ENCODE data around the gene COX6A2.
"Not testable (repeated sequence)": the region's sequence is repeated elsewhere in the genome, so short reads cannot be mapped to it uniquely, and the experiment has no call there.

COX6A2 gene

DNA sequence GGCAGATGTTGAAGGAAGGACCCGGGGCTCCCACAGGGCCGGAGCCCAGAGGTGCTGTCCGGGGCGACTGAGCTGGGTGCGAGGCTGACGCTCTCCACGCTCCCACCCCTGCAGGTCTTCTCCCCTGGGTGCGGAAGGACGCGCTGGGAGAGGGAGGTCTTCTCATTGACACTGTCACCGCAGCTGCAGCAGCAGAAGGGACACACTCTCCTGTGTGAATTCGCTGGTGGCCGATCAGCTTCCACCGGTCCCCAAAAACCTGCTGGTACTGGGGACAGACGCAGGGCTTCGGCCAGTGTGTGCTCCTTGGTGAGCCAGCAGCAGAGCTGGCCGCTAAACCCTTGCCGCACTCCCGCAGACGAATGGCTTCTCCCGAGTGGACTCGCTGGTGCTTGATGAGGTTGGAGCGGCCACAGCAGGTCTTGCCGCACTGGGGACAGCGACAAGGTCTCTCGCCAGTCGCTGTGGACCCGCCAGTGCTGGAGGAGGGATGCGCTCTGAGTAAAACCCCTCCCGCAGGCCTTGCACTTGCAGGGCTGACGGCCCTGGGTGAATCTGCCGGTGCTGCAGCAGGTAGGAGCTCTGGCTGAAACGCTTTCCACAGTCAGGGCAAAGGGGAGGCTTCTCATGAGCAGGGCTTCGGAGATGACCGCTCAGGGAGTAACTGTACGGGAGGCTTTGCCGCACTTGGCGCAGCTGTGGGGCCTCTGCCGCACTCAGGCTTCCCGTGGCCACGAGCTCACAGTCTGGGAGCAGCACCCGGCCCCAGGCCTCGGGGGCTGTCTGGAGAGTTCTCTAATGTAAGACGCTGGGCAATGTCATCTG, 8.3 kb upstream of the COX6A2 start:
- no peak for DNase-seq

DNA sequence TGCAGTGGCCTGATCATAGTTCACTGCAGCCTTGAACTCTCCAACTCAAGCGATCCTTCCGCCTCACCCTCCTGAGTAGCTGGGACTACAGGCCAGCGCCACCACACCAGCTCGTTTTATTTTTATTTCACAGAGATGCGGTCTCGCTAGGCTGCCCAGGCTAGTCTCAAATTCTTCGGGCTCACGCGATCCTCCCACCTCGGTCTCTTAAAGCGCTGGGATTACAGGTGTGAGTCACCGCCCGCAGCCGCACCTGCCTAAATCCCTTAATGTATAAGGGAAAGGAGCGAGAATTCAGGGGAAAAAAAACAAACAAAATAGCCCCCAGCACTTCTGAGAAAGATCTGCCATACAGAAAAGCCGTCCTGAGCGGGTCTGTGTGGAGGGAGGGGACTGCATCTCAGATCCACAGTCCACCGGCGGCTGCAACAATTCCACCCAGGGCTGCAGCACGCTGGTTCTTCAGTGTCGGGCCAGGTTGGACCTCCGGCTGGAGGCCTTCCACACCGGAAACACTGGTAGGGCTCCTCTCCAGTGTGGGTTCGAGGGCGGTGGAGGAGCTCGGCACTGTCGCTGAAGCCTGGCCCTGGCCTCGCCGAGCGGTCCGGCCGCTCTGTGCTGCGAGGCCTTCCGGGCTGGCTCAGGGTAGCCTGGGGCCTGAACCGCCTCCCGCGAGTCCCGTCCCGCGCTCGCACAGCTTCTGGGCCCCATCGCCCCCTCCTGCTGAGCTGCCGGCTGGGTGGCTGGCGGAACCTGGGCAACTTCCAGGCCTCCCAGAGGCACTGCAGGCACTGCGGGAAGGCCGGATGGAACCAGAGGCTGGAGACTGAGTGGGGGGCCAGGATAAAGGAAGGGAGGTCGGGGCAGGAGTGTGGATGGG, 7.4 kb upstream of the COX6A2 start:
- no peak for DNase-seq

DNA sequence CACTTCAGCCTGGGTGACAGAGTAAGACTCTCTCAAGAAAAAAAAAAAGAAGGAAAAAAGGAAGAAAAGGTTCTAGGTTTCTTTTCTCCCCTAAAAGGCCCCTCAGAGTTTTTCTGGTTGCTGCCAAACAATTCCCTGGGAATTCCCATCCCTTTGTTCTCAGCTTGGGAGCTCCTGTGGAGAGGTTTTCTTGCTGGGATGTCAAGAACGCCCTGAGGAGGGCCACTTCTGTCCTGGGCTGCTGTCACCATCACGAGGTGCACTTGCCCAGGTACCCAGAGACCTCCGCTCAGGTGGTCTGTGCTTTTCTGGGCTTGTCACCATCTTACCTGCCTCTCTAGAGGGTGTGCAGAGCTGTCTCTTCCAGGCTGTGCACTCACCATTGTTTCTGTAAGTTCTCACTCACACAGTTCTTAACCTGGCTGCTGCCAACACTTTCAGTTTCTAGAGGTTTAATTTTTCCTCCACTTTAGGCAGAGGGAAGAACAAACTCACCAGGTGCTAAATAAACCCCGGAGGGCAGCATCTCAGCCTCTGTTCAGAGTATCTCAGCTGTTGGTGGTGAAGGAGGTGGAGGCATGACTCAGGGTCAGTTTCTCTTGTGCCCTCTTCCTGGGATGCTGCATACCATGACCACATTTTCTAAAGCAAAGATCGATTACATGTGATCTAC, 2.4 kb upstream of the COX6A2 start:
- no peak for DNase-seq

DNA sequence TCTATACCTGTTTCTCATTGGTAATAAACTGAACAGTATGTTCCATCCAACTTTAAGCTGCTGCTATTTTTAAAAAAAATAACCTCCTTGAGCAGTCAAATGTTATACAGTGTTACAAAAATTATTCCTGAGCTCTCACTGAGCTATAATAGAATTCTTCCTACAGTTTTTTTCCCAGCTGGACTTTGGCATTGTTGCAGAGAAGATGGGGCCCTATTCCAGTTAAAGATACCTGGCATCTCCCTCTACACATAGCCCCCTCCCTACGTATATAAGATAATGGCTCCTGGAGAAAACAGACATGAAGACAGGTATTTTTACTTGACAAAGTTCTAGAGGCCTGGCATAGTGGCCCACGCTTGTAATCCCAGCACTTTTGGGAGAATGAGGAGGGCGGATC, 1.6 kb upstream of the COX6A2 start:
- DNase-seq = no peak

DNA sequence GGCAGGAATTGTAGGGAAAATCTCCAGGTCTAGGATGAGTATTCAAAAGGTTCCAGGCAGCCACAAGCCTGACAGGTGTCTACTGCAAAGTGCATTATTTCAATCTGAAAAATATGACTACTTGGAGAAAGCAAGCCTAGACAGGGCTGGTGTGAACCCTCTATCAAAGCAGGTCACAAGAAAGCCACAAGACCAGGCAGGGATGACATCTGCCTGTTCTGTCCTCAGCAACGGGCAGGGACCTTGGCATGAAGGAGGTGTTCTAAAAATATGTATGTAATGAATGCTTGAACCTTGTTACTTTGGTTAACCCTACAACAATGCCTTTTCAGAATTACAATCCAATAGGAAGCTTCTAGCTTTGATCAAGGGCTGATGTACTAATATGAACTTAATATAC, 1.2 kb upstream of the COX6A2 start:
- DNase-seq = no peak

DNA sequence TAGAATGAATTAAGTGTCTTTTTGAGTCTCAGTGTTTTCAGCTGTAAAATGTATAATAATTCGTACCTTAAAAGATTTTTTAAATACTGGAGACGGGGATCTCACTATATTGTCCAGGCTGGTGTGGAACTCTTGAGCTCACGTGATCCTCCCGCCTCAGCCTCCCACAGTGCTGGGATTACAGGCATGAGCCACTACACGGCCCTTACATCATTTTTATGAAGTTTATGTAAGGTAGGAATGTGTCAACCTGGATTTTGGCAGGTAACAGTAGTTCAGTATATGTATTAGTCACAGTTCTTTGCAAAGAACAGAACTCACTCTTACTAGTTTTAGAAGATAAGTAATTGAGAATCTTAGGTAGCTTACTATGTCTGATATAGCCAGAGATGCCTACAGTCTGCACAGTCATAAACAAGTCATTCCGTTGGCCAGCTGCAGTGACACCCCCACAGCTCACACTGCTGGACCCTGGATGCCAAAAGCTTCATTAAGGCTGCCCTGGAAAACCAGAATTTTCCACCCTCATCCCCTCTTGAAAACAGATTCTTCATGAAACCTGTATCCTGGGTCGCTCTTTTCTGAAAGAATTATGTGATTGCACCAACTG, 583 bp upstream of the COX6A2 start:
- DNase-seq = no peak

DNA sequence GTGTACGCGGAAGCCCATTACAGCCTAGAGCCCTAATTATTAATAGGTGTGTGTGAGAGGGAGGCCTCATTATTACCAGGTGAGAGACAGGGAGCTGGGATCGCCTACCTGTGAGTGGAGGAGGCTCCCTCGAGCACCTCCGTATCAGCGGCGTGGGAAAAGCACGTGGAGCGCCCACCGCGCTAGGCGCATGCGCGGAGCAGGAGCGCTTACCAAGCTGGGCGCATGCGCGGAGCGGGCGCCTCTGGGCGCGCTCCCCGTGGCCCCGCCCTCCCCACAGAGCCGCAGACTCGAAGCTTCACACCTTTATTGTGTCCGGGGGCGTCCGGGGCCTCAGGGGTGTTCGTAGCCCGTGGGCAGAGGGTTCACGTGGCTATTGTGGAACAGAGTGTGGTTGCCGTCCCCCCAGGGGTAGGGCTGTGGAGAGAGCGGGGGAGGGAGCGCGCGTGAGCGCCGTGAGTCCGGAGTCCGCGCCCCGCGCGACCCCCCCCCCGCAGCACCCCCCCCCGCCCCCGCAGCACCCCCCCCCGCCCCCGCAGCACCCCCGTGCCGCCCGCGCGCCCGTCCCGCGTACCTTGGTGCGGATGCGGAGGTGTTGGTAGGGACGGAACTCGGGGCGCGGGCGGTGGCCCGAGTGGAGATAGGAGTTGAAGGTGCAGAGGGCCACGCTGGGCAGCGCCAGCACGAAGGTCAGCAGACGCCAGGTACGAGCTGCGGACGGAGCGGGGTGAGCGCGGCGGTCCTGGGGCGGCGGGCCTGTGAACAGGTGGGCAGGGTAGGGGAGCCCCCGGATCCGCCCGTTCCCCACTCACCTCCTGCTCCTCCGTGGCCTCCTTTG, 500 bp downstream of the COX6A2 start:
- DNase-seq = peak; percentile 43

DNA sequence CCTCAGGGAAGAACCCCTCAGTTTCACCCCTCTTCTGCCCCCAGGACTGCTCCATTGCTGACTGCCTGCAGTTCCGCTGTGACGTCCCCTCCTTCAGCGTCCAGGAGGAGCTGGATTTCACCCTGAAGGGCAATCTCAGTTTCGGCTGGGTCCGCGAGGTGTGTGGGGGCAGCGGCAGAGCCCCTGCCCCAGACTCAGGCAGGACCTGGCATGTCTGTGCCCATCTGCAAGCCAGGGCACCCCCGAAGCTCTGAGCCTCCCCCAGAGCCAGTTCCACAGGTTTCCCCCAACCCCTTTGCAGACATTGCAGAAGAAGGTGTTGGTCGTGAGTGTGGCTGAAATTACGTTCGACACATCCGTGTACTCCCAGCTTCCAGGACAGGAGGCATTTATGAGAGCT, 4.4 kb downstream of the COX6A2 start:
- no peak for DNase-seq

DNA sequence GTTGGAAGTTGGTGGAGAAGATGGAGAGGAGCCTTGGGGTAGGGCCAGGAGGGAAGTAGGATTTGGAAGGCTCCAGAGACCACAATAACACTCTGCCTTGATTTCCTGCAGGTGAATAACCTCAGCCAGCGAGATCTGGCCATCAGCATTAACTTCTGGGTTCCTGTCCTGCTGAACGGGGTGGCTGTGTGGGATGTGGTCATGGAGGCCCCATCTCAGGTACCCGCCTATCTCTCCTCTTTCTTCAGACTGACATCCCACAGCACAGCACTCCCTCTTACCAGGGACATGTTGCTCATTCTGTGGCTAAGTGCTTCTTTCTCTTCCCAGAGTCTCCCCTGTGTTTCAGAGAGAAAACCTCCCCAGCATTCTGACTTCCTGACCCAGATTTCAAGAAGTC, 4.9 kb downstream of the COX6A2 start:
- no peak for DNase-seq

DNA sequence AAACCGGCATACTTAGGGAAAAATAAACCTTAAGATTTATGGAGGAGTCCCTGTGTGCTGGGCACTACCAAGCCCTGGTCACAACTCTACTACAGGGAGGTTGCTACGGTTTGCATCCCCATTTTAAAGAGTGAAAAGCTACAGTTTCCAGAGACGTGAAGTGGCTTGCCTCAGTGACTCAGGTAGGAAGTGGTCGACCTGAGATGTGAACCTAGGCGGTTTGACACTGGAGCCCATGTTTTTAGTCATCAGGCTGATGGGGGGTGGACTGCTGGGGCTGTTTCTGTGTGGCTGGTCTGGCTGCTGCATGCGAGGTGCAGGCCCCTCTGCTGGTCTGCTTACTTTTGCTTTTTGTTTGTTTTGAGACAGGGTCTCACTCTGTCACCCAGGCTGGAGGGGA, 6.6 kb downstream of the COX6A2 start:
- no peak for DNase-seq

DNA sequence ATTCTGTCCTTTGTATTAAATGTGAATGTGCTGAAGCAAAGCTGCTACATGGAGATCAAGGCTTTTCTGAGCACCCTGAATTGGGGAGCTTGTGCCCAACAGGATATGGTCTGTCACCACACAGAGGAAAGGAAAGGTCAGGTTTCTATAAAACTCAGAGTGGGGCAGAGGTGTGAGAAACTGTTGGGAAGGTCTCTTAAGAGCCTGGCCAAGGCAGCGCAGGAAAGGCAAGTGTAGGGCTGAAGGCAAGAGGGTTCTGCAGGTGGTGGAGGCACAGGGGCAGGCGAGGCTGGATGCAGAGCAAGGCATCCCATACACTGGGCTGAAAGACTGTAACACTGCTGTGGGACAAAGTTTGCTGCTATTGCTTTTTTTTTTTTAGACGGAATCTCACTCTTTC, 8.1 kb downstream of the COX6A2 start:
- no peak for DNase-seq

DNA sequence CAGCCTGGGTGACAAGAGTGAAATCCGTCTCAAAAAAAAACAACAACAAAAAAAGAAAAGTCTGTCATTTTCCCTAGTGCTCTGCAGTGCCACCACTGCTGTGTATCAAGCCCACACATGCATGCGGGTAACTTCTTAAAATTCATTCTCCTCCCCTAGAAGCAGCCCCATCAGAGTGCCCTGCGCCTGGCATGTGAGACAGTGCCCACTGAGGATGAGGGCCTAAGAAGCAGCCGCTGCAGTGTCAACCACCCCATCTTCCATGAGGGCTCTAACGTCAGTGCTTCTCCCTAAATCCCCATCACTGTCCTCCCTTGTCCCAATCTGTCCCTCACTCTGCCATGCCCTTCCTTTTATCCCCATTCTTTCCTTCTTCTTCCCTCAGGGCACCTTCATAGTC, 10.2 kb downstream of the COX6A2 start:
- DNase-seq = no peak

DNA sequence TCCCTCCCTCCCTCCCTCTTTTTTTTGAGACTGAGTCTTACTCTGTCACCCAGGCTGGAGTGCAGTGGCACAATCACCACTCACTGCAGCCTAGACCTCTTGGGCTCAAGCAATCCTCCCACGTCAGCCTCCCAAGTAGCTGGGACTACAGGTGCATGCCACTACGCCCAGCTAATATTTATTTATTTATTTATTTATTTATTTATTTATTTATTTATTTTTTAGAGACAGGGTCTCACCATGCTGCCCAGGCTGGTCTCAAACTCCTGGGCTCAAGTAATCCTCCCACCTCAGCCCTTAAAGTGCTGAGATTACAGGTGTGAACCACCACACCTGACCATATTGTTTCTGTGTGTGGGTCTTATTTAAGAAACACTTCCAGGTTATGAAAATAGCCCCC, 11.1 kb downstream of the COX6A2 start:
- not testable (repeated sequence) for DNase-seq

DNA sequence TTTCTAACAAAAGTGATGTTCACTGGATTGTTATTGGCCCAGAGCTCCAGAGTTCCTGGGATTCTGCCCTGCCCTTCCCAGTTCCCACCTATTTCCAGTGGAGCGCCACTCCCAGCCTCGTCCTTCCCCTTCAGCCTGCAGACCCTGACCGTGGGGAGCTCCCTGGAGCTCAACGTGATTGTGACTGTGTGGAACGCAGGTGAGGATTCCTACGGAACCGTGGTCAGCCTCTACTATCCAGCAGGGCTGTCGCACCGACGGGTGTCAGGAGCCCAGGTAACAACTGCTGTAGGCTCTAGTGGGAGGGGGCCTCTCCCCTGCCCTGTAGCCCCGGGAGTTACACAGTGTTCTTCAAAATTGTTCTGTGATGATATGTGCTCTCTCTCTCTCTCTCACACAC, 11.8 kb downstream of the COX6A2 start:
- DNase-seq = no peak

DNA sequence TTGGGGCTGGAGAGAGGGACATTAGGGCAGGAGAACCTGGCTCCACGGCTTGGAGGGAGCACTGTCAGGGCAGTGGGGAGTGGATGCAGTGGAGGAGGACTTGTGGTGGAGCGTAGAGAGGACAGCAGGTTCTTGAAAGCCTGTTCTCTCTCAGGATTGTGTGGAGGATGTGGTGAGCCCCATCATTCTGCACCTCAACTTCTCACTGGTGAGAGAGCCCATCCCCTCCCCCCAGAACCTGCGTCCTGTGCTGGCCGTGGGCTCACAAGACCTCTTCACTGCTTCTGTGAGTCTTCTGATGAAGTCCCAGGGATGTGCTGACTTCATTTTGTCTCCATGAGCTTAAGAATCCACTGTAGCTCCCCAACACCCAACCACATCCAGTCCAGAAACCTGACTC, 13.5 kb downstream of the COX6A2 start:
- DNase-seq = no peak

DNA sequence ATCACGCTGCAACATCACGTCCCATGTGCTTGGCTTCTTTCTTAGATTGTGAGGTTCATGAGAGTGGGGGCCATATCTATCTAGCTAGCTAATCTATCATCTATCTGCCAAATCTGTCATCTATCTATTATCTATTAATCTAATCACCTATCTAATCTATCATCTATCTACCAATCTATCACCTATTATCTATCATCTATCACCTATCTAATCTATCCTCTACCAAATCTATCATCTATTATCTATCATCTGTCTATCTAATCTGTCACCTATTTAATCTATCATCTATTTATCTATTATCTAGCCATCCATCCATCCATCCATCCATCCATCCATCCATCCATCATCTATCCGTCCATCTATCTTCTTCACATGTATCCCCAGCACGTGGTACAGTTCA, 14.2 kb downstream of the COX6A2 start:
- DNase-seq = no peak

DNA sequence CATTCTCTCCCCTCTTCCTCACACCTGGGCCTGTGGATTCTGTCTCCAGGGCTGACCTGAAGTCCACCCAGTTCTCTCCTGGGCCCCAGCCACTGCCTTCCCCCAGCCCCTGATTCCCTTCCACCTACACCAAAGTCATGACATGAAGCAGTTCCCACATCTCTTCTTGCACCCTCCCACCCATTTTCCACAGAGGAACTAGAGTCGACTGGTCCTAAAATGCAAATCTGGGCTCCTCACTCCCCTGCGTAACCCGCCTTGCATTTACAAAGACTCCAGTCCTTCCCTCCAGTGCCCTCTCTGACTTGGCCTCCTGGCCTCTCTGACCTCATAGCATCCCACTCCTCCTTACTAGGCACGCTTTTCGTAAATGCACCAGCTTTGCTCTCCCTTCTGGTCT, 14.8 kb downstream of the COX6A2 start:
- DNase-seq = no peak

DNA sequence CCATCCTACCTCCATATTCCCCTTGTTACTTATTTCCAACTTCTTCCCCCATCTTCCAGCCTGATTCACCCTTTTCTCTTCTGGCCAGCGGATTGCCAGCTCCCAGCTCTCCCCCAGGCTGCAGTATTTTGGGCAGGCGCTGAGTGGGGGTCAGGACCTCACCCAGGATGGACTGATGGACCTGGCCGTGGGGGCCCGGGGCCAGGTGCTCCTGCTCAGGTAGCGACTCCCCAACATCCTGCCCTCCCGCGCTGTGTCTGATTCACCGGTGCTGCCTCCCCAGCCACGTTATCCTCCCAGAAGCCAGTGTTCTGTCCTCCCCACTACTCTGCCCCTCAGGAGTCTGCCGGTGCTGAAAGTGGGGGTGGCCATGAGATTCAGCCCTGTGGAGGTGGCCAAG, 15.4 kb downstream of the COX6A2 start:
- no peak for DNase-seq

DNA sequence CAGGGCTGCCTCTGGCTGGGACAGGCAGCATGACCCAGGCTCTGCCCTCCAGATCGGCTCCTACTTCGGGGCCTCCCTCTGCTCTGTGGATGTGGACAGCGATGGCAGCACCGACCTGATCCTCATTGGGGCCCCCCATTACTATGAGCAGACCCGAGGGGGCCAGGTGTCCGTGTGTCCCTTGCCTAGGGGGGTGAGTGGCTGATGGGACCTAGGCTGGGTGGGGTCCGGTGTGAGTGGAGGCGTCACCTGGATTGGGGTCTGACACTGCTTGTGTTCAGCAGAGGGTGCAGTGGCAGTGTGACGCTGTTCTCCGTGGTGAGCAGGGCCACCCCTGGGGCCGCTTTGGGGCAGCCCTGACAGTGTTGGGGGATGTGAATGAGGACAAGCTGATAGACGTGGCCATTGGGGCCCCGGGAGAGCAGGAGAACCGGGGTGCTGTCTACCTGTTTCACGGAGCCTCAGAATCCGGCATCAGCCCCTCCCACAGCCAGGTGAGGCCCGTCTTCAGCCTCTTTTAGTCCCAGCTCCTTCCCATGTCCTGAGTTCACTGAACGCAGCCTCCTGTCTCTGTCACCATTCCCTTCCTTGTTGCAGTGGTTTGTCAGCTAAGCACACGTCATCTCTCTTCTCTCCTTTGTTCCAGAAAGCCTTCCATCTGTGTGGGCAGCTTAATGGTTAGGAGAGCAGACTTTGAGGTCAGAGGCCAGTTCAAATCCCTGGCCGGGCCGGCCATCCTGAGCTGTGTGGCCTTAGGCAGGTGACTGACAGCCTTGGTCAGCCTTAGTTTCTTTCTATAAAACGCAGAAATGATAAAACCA, 16.9 kb downstream of the COX6A2 start:
- DNase-seq = no peak

DNA sequence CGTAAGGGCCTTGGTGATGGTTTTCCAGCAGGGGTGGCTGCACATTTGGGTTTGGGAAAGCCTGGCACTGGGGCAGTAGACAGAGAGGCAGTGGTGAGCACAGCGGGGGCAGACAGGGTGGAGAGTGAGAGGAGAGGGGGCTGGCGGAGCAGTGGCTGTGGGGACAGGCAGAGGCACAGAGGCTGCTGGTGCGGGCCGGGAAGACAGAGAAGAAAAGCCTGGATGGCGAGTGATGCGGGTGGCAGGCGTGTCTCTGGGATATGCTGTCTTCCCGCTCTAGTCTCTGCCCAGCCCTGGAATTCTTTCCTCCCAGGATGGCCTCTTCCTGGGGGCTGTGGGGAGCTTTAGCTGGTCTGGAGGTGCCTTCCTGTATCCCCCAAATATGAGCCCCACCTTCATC, 18.1 kb downstream of the COX6A2 start:
- no peak for DNase-seq

DNA sequence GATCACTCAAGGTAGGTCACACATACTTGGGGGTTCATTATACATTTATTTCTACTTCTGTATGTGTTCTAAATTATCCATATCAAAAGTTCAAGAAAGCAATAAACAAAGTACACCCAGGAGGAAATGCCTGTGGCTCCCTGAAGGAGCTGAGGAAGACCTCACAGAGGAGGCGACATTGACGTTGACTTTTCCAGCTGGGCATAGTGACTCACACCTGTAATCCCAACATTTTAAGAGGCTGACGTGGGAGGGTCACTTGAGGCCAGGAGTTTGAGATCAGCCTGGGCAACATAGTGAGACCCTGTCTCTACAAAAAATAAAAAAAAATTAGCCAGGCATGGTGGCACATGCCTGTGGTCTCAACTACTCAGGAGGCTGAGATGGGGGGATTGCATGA, 18.7 kb downstream of the COX6A2 start:
- peak; percentile 44 for DNase-seq
